HG02623 (cell line): Measurements from ENCODE around the gene FAM217A.

Experiments used
- ATAC-seq: cut with Tn5 transposase; IDR thresholded peaks from one replicate; pipeline ENCODE4 v1.9.1; 2021; ENCODE audit warnings: moderate library complexity; ENCODE audit not compliant: unreplicated experiment

Gene FAM217A

GRCh38 chr6:4021854-4022695 is 56.9 kb downstream of the FAM217A start:
- peak; percentile 2 for ATAC-seq

DNA sequence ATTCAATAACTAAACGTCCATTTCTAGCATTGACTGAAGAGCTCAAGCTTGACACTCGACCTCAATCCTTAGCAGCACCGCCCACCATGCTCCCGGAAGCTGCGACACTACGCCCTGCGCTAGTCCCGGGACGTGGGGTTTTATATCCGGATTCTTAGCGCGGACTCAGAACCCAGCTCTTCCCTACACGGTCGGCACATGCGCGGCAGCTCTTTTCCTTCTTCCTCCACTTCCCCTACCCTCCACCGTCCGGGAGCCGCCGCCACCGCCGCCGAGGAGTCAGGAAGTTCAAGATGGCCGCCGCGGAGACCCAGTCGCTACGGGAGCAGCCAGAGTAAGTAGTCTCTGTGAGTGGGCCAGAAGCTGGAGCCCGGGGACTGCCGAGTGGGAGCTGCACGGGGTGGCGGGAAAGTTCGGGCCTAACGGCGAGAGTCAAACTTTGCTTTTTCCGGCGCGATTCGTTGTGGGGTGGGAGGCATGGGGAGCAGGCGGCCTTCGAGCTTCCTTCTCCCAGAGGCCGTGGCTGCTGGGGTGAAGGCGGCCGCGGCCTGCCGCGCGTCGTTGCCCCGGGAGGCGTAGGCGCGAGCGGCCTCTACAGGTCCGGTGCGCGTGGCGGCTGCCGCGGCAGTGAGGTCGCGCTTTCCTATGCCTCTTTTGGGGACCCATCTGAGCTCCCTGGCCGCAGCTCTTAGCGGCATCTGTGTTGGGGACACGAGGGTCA is 57.6 kb downstream of the FAM217A start:
- peak; percentile 56 for ATAC-seq

DNA sequence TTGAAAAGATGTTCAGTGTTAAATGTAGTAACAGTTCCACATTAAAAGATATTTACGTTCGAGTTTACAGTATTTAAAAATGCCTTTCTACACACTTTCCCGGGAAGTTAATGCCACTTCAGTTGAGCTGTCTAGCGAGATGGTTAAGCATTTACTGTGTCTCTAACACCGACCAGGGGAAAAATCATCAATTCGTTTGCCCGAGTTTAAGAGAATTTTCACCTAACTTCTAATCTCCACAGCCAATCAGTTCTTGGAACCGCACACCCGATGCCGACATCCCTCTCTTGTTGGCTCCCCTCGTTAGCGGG is 58.2 kb downstream of the FAM217A start:
- no peak for ATAC-seq

- no peak for ATAC-seq
These were observed 60.1 kb downstream of the FAM217A start for GRCh38 chr6:4018924-4019236.
